Measurements from ENCODE around the gene IGF2.

IGF2 gene

DNA sequence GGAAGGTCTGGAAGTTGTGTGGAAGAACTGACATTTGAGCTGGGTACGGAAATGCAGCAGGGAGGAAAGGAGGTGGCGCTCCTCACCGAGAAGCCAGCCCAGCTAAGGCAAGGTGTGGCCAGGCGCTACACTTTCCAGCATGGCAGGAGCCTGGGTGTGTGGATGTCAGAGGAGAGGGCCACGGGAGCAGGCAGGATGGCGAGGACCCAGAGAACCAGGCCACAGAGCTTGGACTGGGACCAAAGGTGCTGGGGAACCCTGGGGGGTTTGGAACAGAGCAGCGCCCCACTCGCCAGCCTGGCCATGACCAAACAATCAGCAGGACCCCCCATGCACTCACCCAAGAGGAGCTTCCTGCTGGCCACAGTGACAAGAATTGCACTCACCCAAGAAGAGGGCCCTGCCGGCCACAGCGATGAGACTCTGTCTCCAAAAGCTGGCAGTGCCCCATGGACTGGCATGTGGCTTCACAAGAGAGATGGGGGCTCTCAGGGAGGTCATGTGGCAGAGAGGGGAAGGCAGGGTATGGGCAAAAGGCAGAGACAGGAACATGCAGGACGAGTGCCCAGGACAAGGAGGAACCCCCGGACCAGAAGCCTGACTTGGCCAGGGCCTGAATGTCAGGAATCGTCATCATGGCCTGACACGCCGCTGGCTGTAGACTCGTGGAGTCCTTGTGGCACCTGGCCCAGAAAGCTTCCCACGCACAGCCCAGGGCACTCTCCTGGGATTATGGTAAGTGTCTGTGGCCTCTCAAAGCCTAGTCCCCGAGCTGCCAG is 45.4 kb downstream of the IGF2 start:
- no peak for ATAC-seq
- TF ChIP-seq ZC3H10 (CRISPR knock-in tag; IDR thresholded peaks at IDR 0.05), result no peak
- TF ChIP-seq, protein P1, sequence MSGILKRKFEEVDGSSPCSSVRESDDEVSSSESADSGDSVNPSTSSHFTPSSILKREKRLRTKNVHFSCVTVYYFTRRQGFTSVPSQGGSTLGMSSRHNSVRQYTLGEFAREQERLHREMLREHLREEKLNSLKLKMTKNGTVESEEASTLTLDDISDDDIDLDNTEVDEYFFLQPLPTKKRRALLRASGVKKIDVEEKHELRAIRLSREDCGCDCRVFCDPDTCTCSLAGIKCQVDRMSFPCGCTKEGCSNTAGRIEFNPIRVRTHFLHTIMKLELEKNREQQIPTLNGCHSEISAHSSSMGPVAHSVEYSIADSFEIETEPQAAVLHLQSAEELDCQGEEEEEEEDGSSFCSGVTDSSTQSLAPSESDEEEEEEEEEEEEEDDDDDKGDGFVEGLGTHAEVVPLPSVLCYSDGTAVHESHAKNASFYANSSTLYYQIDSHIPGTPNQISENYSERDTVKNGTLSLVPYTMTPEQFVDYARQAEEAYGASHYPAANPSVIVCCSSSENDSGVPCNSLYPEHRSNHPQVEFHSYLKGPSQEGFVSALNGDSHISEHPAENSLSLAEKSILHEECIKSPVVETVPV (CRISPR knock-in tag; IDR thresholded peaks at IDR 0.05), result no peak
- TF ChIP-seq, protein P2, sequence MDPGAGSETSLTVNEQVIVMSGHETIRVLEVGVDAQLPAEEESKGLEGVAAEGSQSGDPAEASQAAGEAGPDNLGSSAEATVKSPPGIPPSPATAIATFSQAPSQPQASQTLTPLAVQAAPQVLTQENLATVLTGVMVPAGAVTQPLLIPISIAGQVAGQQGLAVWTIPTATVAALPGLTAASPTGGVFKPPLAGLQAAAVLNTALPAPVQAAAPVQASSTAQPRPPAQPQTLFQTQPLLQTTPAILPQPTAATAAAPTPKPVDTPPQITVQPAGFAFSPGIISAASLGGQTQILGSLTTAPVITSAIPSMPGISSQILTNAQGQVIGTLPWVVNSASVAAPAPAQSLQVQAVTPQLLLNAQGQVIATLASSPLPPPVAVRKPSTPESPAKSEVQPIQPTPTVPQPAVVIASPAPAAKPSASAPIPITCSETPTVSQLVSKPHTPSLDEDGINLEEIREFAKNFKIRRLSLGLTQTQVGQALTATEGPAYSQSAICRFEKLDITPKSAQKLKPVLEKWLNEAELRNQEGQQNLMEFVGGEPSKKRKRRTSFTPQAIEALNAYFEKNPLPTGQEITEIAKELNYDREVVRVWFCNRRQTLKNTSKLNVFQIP (CRISPR knock-in tag; IDR thresholded peaks at IDR 0.05; ENCODE audit: borderline replicate concordance, low read depth), result no peak
- no peak for TF ChIP-seq BACH2 (CRISPR knock-in tag; IDR thresholded peaks at IDR 0.05; ENCODE audit: borderline replicate concordance)
- TF ChIP-seq TOX (CRISPR knock-in tag; IDR thresholded peaks at IDR 0.05; ENCODE audit: borderline replicate concordance), result no peak
- no peak for TF ChIP-seq CSDC2 (CRISPR knock-in tag; IDR thresholded peaks at IDR 0.05)
- TF ChIP-seq, protein P3, sequence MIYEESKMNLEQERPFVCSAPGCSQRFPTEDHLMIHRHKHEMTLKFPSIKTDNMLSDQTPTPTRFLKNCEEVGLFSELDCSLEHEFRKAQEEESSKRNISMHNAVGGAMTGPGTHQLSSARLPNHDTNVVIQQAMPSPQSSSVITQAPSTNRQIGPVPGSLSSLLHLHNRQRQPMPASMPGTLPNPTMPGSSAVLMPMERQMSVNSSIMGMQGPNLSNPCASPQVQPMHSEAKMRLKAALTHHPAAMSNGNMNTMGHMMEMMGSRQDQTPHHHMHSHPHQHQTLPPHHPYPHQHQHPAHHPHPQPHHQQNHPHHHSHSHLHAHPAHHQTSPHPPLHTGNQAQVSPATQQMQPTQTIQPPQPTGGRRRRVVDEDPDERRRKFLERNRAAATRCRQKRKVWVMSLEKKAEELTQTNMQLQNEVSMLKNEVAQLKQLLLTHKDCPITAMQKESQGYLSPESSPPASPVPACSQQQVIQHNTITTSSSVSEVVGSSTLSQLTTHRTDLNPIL (CRISPR knock-in tag; IDR thresholded peaks at IDR 0.05; ENCODE audit: low read depth), result no peak
- TF ChIP-seq ISL1 (CRISPR knock-in tag; IDR thresholded peaks at IDR 0.05), result no peak
- TF ChIP-seq ZNF70 (CRISPR knock-in tag; IDR thresholded peaks at IDR 0.05), result no peak
- TF ChIP-seq ZFP3 (CRISPR knock-in tag; IDR thresholded peaks at IDR 0.05), result no peak
- TF ChIP-seq OSR1 (CRISPR knock-in tag; IDR thresholded peaks at IDR 0.05), result no peak
- TF ChIP-seq PATZ1 (CRISPR knock-in tag; IDR thresholded peaks at IDR 0.05; ENCODE audit: borderline replicate concordance), result no peak
- TF ChIP-seq, protein P4, sequence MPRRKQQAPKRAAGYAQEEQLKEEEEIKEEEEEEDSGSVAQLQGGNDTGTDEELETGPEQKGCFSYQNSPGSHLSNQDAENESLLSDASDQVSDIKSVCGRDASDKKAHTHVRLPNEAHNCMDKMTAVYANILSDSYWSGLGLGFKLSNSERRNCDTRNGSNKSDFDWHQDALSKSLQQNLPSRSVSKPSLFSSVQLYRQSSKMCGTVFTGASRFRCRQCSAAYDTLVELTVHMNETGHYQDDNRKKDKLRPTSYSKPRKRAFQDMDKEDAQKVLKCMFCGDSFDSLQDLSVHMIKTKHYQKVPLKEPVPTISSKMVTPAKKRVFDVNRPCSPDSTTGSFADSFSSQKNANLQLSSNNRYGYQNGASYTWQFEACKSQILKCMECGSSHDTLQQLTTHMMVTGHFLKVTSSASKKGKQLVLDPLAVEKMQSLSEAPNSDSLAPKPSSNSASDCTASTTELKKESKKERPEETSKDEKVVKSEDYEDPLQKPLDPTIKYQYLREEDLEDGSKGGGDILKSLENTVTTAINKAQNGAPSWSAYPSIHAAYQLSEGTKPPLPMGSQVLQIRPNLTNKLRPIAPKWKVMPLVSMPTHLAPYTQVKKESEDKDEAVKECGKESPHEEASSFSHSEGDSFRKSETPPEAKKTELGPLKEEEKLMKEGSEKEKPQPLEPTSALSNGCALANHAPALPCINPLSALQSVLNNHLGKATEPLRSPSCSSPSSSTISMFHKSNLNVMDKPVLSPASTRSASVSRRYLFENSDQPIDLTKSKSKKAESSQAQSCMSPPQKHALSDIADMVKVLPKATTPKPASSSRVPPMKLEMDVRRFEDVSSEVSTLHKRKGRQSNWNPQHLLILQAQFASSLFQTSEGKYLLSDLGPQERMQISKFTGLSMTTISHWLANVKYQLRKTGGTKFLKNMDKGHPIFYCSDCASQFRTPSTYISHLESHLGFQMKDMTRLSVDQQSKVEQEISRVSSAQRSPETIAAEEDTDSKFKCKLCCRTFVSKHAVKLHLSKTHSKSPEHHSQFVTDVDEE (CRISPR knock-in tag; IDR thresholded peaks at IDR 0.05), result no peak
- no peak for TF ChIP-seq TCF4 (CRISPR knock-in tag; IDR thresholded peaks at IDR 0.05; ENCODE audit: borderline replicate concordance)
- no peak for TF ChIP-seq RARB (CRISPR knock-in tag; IDR thresholded peaks at IDR 0.05)
- TF ChIP-seq ZNF8 (CRISPR knock-in tag; IDR thresholded peaks at IDR 0.05), result no peak
- TF ChIP-seq SNAI2 (CRISPR knock-in tag; IDR thresholded peaks at IDR 0.05), result no peak
- TF ChIP-seq ARNTL (CRISPR knock-in tag; IDR thresholded peaks at IDR 0.05; ENCODE audit: borderline replicate concordance, low read depth), result no peak

GRCh38 chr11:2092956-2093412 is 46.2 kb downstream of the IGF2 start:
- no peak for ATAC-seq
- TF ChIP-seq ARNTL (CRISPR knock-in tag; IDR thresholded peaks at IDR 0.05; ENCODE audit: borderline replicate concordance, low read depth) (no peak), ZNF8 (CRISPR knock-in tag; IDR thresholded peaks at IDR 0.05) (no peak), TOX (CRISPR knock-in tag; IDR thresholded peaks at IDR 0.05; ENCODE audit: borderline replicate concordance) (no peak)
- TF ChIP-seq, protein P2 (CRISPR knock-in tag; IDR thresholded peaks at IDR 0.05; ENCODE audit: borderline replicate concordance, low read depth), result no peak
- TF ChIP-seq, protein P4 (CRISPR knock-in tag; IDR thresholded peaks at IDR 0.05), result no peak
